Measurements from ENCODE around the gene MRPS10. TPM values are rescaled to one million over a fixed set of nuclear protein-coding genes. Genes with fewer than 3 reads are reported as not detected.
A peak's percentile ranks its signal among the peaks of the same experiment; 100 is the strongest.
"Not testable (repeated sequence)": the region's sequence is repeated elsewhere in the genome, so short reads cannot be mapped to it uniquely, and the experiment has no call there.

Gene MRPS10
- polyA plus RNA-seq, 1 donor: 25.2 TPM

DNA sequence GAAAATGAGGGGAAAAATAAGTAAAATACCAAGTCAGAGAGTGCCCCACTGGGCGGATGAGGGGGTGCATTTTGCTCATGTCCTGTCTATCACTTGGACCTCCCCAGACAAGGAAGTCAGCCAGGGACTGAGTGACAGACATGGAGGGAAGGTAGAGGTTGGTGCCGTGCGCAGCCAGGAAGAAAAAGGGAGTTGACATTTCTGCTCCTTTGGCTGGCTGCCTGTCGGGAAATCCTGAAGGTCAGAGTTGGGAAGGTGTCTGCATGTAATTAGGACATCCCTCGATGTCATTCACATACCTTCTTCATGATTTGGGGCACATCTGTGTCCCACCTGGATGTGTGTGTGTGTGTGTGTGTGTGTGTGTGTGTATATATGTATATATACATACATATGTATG, 35.6 kb downstream of the MRPS10 start:
- Histone ChIP-seq H3K4me1 (ENCODE audit: control insufficient read depth, insufficient read depth, low read length) (peaks cover 5% of the 10 kb centered on the region), H3K4me3 (ENCODE audit: low read length) (no peak overlapping the region), H3K27me3 (ENCODE audit: control insufficient read depth, insufficient read depth, low read length) (no peaks in the 10 kb centered on the region), H3K36me3 (ENCODE audit: control insufficient read depth, insufficient read depth, low read length) (no peaks in the 10 kb centered on the region), H3K9me3 (ENCODE audit: control insufficient read depth, low read depth, low read length) (no peaks in the 10 kb centered on the region), H3K27ac (ENCODE audit: low read length) (no peak overlapping the region)
- WGBS (ENCODE audit: insufficient coverage, low lambda C conversion rate): no CpG with 5 or more reads among the region's 5 CpGs
- no peak for DNase-seq

DNA sequence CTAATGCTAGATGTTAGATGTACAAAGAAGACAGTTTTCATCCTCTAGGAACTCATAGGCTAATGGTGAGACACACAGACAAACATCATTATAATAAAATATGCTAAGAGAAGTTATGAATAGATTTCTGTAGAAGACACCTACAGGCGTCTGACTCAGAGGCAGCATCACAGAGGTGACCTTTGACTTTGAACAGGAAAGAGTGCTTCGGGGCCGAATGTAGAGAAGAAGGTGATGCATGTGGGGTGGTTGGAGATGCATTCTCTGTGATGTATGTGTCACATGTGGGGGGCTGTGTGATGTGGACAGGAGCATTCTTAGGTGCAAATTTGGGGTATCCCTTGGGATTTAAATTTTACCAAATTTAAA, 37.7 kb downstream of the MRPS10 start:
- WGBS (ENCODE audit: insufficient coverage, low lambda C conversion rate): 20% methylated on average over 1 of the region's 3 CpGs

DNA sequence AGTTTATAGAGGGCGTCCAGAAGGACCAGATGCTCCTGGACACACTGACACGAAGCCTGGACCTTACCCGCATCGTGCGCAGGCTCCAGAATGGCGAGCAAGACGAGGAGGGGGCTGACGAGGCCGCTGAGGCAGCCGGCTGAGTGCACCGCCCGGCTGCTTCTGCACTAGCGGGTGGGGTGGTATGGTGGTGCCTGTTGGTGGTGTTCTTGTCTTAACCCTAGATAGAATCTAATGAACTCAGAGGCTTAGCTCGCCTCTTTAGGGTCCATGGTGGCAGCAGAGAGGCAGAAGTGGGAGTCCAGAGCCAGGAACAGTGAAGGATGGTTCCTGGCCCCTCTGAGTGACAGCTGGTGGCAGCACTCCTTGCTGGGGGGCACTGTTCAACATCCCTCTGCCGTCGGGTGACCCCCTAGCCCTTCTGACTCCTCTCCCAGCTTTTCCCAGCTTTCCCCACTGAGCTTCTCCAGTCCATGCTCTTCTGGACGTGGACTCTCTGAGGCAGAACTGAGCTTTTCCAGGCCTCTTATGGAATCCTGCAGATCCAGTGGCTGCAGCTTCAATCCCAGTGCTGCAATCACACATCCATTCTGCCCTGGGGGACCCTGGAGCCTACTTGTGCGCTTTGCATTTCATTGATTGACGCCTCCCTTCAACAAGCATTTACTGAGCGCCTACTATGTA, 38.3 kb downstream of the MRPS10 start:
- H3K36me3 ChIP-seq (ENCODE audit: control insufficient read depth, insufficient read depth, low read length): no peaks in the 10 kb centered on the region
- H3K4me1 ChIP-seq (ENCODE audit: control insufficient read depth, insufficient read depth, low read length): peaks cover 5% of the 10 kb centered on the region
- no peak overlapping the region for H3K4me3 ChIP-seq (ENCODE audit: low read length)
- no peaks in the 10 kb centered on the region for H3K27me3 ChIP-seq (ENCODE audit: control insufficient read depth, insufficient read depth, low read length)
- no peak for DNase-seq
- H3K9me3 ChIP-seq (ENCODE audit: control insufficient read depth, low read depth, low read length): no peaks in the 10 kb centered on the region
- WGBS (ENCODE audit: insufficient coverage, low lambda C conversion rate): no CpG with 5 or more reads among the region's 20 CpGs
- H3K27ac ChIP-seq (ENCODE audit: low read length): no peak overlapping the region

More for the DNA sequence above, 37.7 kb downstream of the MRPS10 start:
- Histone ChIP-seq H3K4me3 (ENCODE audit: low read length) (no peak overlapping the region), H3K27ac (ENCODE audit: low read length) (no peak overlapping the region), H3K9me3 (ENCODE audit: control insufficient read depth, low read depth, low read length) (no peaks in the 10 kb centered on the region), H3K36me3 (ENCODE audit: control insufficient read depth, insufficient read depth, low read length) (no peaks in the 10 kb centered on the region), H3K4me1 (ENCODE audit: control insufficient read depth, insufficient read depth, low read length) (peaks cover 5% of the 10 kb centered on the region), H3K27me3 (ENCODE audit: control insufficient read depth, insufficient read depth, low read length) (no peaks in the 10 kb centered on the region)
- DNase-seq: no peak

DNA sequence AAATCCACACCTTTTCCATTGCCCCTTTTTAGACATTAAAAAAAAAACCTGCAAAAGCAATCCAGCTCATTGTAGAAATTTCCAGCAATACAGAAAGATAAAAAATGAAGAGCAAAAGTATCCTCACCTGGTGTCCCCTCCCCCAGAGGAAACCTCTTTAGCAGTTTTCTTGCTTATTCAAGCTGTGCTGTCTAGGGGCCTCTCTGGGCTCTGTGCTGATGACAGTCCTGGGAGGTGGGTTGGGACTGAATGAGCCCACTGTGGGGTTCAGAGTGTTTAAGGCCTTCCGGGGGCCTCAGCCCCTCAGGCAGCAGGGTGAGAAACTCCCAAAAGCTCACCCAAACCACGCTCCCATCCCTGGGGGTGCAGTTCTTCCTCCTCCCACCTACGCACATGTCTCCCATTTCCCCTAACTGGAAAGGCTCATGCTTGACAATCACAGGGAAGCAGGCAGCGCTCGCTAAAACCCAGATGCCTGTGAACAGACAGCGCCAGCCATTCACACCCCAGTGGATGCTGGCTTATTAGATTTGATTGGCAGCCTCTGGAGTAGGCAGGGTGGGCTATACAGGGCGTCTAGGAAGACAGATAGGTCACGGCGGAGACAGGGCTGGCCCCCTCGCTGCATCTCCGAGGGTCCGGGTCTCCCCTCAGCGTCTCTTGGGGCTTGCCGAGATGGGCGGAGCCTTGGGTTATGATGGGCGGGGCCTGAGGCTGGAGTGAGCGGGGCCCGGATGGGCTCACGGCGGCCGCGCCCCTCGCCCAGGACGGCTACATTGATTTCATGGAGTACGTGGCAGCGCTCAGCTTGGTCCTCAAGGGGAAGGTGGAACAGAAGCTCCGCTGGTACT, 39.9 kb downstream of the MRPS10 start:
- H3K4me1 ChIP-seq (ENCODE audit: control insufficient read depth, insufficient read depth, low read length): peaks cover 5% of the 10 kb centered on the region
- no peaks in the 10 kb centered on the region for H3K36me3 ChIP-seq (ENCODE audit: control insufficient read depth, insufficient read depth, low read length)
- no peaks in the 10 kb centered on the region for H3K27me3 ChIP-seq (ENCODE audit: control insufficient read depth, insufficient read depth, low read length)
- WGBS (ENCODE audit: insufficient coverage, low lambda C conversion rate): no CpG with 5 or more reads among the region's 27 CpGs
- no peak for DNase-seq
- H3K4me3 ChIP-seq (ENCODE audit: low read length): peak overlapping the region; percentile 20
- H3K27ac ChIP-seq (ENCODE audit: low read length): no peak overlapping the region
- no peaks in the 10 kb centered on the region for H3K9me3 ChIP-seq (ENCODE audit: control insufficient read depth, low read depth, low read length)

DNA sequence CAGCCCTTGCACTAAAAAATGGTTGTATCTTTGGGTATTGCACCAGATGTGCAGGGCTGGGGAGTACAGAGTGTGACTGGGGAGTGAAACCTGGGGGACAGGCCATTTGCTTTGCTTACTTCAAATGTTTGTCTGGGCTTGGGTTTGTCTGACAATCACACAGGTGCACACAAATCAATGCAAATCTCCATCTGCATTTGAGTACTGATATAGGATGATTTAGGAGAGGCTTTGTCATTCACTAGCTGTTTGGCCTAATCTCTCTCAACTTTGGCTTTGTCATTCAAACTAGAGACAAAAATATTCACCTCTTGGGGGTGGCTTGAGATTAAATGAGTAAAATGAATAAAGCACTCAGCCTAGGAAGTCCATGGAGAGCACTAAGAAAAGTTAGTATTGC, 40.7 kb downstream of the MRPS10 start:
- H3K4me3 ChIP-seq (ENCODE audit: low read length): no peak overlapping the region
- H3K9me3 ChIP-seq (ENCODE audit: control insufficient read depth, low read depth, low read length): no peaks in the 10 kb centered on the region
- peaks cover 5% of the 10 kb centered on the region for H3K4me1 ChIP-seq (ENCODE audit: control insufficient read depth, insufficient read depth, low read length)
- no peak for DNase-seq
- no peak overlapping the region for H3K27ac ChIP-seq (ENCODE audit: low read length)
- H3K36me3 ChIP-seq (ENCODE audit: control insufficient read depth, insufficient read depth, low read length): no peaks in the 10 kb centered on the region
- H3K27me3 ChIP-seq (ENCODE audit: control insufficient read depth, insufficient read depth, low read length): no peaks in the 10 kb centered on the region

DNA sequence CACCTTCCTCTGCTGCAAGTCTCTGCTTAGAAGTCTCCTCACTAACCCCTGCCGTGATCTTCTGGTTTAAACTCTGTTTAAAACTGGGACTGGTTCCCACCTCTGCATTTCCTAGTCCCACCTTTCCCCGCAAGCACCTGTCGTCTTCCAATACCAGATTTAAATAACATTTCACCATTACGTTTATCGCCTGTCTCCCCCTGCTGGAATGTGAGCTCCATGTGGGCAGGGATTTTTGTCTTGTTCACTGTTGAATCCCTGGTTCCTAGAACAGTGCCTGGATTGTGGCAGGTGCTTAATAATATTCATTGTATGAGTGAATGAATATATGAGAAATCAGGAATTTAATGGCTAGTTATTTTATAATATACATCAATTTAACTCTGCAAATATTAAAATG, 41.8 kb downstream of the MRPS10 start:
- no peak for DNase-seq
- Histone ChIP-seq H3K36me3 (ENCODE audit: control insufficient read depth, insufficient read depth, low read length) (no peaks in the 10 kb centered on the region), H3K4me3 (ENCODE audit: low read length) (no peak overlapping the region), H3K9me3 (ENCODE audit: control insufficient read depth, low read depth, low read length) (no peaks in the 10 kb centered on the region), H3K4me1 (ENCODE audit: control insufficient read depth, insufficient read depth, low read length) (peaks cover 5% of the 10 kb centered on the region), H3K27ac (ENCODE audit: low read length) (no peak overlapping the region), H3K27me3 (ENCODE audit: control insufficient read depth, insufficient read depth, low read length) (no peaks in the 10 kb centered on the region)
- no CpG with 5 or more reads among the region's 5 CpGs for WGBS (ENCODE audit: insufficient coverage, low lambda C conversion rate)

DNA sequence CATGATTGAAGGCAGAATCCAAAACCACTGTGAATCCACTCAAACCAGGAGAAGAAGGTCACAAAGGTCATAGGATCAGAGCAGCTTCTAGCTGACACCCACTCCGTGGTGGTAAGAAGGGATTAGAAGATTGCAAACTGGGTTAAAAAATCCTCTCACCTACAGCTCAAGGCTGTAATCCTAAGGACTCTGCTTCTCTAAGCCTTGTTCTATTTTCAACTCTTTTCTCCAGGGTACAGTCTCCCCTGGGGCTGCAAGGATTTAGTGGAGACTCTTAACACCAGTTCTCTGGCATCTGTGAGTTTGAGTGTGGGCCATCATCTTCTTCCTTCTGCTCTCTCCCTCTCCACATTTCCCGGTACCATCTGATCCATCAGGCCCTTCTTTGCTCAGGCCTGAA, 44.6 kb downstream of the MRPS10 start, which contains the start of gene GUCA1A:
Gene GUCA1A (plus strand): TSS at position 264 of the 400 bp plus-strand sequence. CDS start 250 bp downstream, outside the sequence.
- WGBS (ENCODE audit: insufficient coverage, low lambda C conversion rate): no CpG with 5 or more reads among the region's 2 CpGs

DNA sequence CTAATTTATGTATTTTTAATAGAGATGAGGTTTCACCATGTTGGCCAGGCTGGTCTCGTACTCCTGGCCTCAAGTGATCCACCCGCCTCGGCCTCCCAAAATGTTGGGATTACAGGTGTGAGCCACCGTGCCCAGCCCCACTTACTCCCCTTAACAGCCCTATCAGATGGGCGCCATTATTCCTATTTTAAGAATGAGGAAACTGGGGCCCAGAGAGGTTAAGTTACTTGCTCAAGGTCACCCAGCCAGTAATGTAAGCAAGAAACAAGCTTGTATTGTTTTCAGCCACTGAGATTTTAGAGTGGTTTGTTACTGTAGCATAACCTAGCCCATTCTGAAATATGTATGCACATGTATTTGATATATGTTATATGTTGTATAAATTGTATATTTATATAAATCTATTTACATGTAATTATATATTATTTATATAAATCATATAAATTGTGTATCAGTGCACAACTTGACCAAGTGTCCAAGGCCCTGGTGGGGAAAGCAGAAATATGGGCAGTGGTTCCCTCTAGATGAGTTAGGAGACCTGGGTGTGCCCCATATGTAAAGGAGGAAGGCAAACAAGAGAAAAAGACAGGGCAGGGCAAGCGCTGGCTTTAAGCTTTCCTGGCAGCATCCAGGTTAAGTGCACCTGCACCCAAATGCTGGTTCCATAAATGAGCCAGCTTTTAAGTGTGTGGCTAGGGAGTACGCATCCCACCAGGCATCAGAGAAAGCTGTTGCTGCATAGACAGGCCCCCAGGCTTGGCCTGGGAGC, 45.7 kb downstream of the MRPS10 start:
- H3K27me3 ChIP-seq (ENCODE audit: control insufficient read depth, insufficient read depth, low read length): no peaks in the 10 kb centered on the region
- no peaks in the 10 kb centered on the region for H3K36me3 ChIP-seq (ENCODE audit: control insufficient read depth, insufficient read depth, low read length)
- no CpG with 5 or more reads among the region's 7 CpGs for WGBS (ENCODE audit: insufficient coverage, low lambda C conversion rate)
- H3K4me1 ChIP-seq (ENCODE audit: control insufficient read depth, insufficient read depth, low read length): peaks cover 2% of the 10 kb centered on the region
- no peak for DNase-seq
- H3K9me3 ChIP-seq (ENCODE audit: control insufficient read depth, low read depth, low read length): no peaks in the 10 kb centered on the region
- no peak overlapping the region for H3K27ac ChIP-seq (ENCODE audit: low read length)
- no peak overlapping the region for H3K4me3 ChIP-seq (ENCODE audit: low read length)

More for the DNA sequence above, 44.6 kb downstream of the MRPS10 start, which contains the start of gene GUCA1A:
- Histone ChIP-seq H3K9me3 (ENCODE audit: control insufficient read depth, low read depth, low read length) (no peaks in the 10 kb centered on the region), H3K27ac (ENCODE audit: low read length) (no peak within 1 kb of the TSS), H3K4me3 (ENCODE audit: low read length) (no peak within 1 kb of the TSS), H3K36me3 (ENCODE audit: control insufficient read depth, insufficient read depth, low read length) (no peaks in the 10 kb centered on the region), H3K27me3 (ENCODE audit: control insufficient read depth, insufficient read depth, low read length) (no peaks in the 10 kb centered on the region), H3K4me1 (ENCODE audit: control insufficient read depth, insufficient read depth, low read length) (peaks cover 5% of the 10 kb centered on the region)
- no peak for DNase-seq

DNA sequence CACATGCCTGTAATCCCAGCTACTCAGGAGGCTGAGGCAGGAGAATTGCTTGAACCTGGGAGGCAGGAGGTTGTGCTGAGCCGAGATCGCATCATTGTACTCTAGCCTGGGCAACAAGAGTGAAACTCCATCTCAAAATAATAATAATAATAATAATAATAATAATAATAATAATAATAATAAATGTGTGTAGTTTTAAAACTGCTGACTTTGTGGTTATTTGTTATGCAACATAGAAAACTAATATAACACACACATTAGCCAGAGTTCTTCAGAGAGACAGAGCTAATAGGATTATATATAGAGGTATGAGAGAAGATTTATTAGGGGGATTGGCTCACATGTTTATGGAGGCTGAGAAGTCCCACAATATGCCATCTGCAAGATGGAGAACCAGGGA, 47.9 kb downstream of the MRPS10 start:
- WGBS (ENCODE audit: insufficient coverage, low lambda C conversion rate): no CpG with 5 or more reads among the region's 2 CpGs

DNA sequence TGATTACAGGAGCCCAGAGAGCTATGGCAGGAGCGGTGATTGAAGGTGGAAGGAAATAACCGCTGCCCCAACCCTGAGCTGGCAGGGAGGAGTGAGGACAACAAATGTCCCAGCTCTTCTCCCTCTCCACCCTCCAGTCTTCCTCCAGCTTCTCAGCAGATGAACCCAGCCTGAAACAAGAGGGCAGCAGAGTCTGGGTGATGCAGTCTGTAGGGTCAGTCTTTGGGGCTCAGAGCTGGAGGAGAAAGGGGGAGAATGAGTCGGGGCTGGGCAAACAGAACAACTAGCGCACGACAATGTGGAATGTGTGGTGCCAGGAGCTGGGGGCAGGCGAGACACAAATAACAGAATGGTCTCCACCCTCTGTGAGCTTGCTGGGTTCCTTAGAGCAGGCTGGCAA, 49.0 kb downstream of the MRPS10 start:
- Histone ChIP-seq H3K4me3 (ENCODE audit: low read length) (no peak overlapping the region), H3K27ac (ENCODE audit: low read length) (no peak overlapping the region), H3K4me1 (ENCODE audit: control insufficient read depth, insufficient read depth, low read length) (peaks cover 9% of the 10 kb centered on the region), H3K27me3 (ENCODE audit: control insufficient read depth, insufficient read depth, low read length) (no peaks in the 10 kb centered on the region), H3K9me3 (ENCODE audit: control insufficient read depth, low read depth, low read length) (no peaks in the 10 kb centered on the region), H3K36me3 (ENCODE audit: control insufficient read depth, insufficient read depth, low read length) (no peaks in the 10 kb centered on the region)
- no CpG with 5 or more reads among the region's 6 CpGs for WGBS (ENCODE audit: insufficient coverage, low lambda C conversion rate)
- DNase-seq: no peak

More for the DNA sequence above, 47.9 kb downstream of the MRPS10 start:
- H3K36me3 ChIP-seq (ENCODE audit: control insufficient read depth, insufficient read depth, low read length); H3K27ac ChIP-seq (ENCODE audit: low read length); H3K9me3 ChIP-seq (ENCODE audit: control insufficient read depth, low read depth, low read length); H3K27me3 ChIP-seq (ENCODE audit: control insufficient read depth, insufficient read depth, low read length); DNase-seq; H3K4me3 ChIP-seq (ENCODE audit: low read length); H3K4me1 ChIP-seq (ENCODE audit: control insufficient read depth, insufficient read depth, low read length): not testable (repeated sequence)
